Ovary (tissue), 9 donors: ENCODE results near the gene LRRC3. TPM values are rescaled to one million over a fixed set of nuclear protein-coding genes. Genes with fewer than 3 reads are reported as not detected.

Experiments
- DNase-seq, 5 donors: peaks; one replicate each; pipeline ENCODE4 v3.0.0-alpha.2; 2019 to 2020
- H3K27ac ChIP-seq, 2 donors: fragments of 200-600 bp; one replicate each; pipeline versions ENCODE4 v1.5.1 to v1.8.0; 2019 to 2022
- H3K27me3 ChIP-seq: fragments of 200-600 bp; one replicate; pipeline ENCODE4 v1.8.0; 2022
- H3K36me3 ChIP-seq: fragments of 200-600 bp; sonication (generic); one replicate; pipeline ENCODE4 v1.5.1; 2019
- H3K4me1 ChIP-seq: one replicate; pipeline ENCODE4 v1.8.1; 2013; ENCODE audit warnings: mild to moderate bottlenecking, moderate library complexity; ENCODE audit not compliant: insufficient read depth
- H3K4me3 ChIP-seq: fragments of 200-600 bp; sonication (generic); one replicate; pipeline ENCODE4 v1.5.1; 2017
- H3K9me3 ChIP-seq, 2 donors: fragments of 200-600 bp in 1 of 2; sonication (generic) in 1 of 2; one replicate each; pipeline versions ENCODE4 v1.5.1 to v1.8.1; 2013 to 2019; ENCODE audit warnings: mild to moderate bottlenecking in 1 of 2, moderate library complexity in 1 of 2
- EP300 ChIP-seq: sonication (generic); formaldehyde crosslinking; IDR thresholded peaks from one replicate; pipeline ENCODE4 v1.6.1; 2017; ENCODE audit warnings: antibody characterized with exemption
- POLR2A ChIP-seq: fragments of 450-650 bp; IDR thresholded peaks from one replicate; pipeline ENCODE4 v1.6.1; 2017; ENCODE audit warnings: antibody characterized with exemption, mild to moderate bottlenecking, moderate library complexity
- WGBS, 3 donors: extraction: QIAGEN DNeasy Blood & Tissue Kit in 1 of 3; methylation state at CpG; one replicate each; pipeline versions ENCODE4 v1.1.5 to v1.1.7; 2013 to 2017; 5-methylcytosine and 5-hydroxymethylcytosine counted together
- intact Hi-C, 4 donors: fragments of 100-400 bp; cut with DNase I; formaldehyde crosslinking; loops; one replicate each; pipeline versions ENCODE4 v1.11.0 to v1.15.1; 2022 to 2023
- polyA plus RNA-seq, 2 donors: library from polyadenylated mRNA; stranded (reverse); fragments of 200-250 nt in 1 of 2; fragments of 350-450 nt in 1 of 2; fragmentation: Illumina TruSeq in 1 of 2; extraction: RNeasy Lipid Tissue Mini Kit (QIAGEN cat#74804) in 1 of 2; gene quantifications; one replicate each; pipeline ENCODE4 v1.2.3, GENCODE V29; 2013 to 2014
- total RNA-seq, 7 donors: library from RNA; depleted of rRNA in 2 of 7; stranded (reverse); fragments of >200 nt in 2 of 7; fragmentation: NEBNext Ultra II Directional in 3 of 7; extraction: Animal tissue kit (Norgen Biotek cat#: 25700) in 3 of 7; gene quantifications; one replicate each; pipeline versions ENCODE4 v1.1.0 to v1.2.4, GENCODE V29; 2016 to 2023
- TF ChIP-seq, protein P1 (sequence below), 3 donors: fragments of 450-650 bp in 2 of 3; fragments of 200-600 bp in 1 of 3; IDR thresholded peaks; one replicate each; pipeline versions ENCODE4 v1.5.1 to v1.8.0; 2016 to 2022; ENCODE audit warnings: antibody characterized with exemption in 3 of 3, mild to moderate bottlenecking in 1 of 3
- donor health status: DM: no; HTN: no; CAD: no; lungs with moderate emphysema.
- donor health status: DM: no; HTN: no; CAD: no.
- donor health status: Bipolar disorder and iron deficiency.
- donor health status: DM: yes; HTN: yes; CAD: no.
- donor health status: DM: no; HTN: no; CAD: no.
- donor health status: DM: yes; HTN: yes; CAD: no.

The LRRC3 gene
- total and polyA plus RNA-seq, 9 donors = 2.4 to 6.8 (median 3.9) TPM

DNA sequence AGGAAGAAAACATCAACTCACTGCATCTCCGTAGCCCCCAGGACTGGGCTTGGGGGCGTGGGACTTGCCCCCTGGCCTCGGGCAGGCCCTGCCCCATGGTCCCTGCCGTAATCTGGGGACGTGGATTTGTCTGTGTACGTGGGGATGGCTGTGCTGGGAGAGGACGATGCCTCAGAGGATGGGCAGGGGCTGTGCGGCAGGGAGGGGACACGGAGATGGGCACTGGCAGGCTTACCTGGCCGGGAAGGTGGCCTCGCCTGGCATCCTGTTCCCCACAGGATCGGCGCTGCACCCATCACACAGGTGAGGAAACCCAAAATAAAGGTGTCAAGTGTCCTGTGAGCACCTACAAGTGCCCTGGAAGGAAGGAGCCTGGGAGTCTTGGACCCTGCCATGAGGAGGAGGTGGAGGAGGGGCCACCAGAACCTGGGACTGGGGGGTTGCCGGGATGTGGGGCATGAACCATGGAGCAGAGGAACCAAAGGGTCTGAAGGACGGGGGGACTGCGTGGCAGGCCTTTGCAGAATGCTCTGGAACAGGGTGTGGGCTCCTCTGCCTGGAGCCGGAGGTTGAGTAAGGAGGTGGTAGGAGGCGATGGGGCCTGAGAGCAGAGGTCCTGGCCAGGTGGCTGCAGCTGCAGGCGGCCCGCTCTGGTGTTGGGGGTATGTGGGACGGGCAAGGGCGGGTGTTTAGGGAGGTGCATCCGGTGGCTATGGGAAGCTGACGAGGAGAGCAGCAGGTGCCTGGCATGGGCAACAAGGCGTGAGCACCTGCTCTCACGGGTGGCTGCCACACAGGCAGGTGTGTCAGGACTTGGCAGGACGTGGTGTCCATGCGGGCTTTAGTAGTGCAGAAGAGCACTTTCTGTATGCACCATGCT, 27.8 kb upstream of the LRRC3 start:
- no peak overlapping the region for H3K4me3 ChIP-seq
- no peaks in the 10 kb centered on the region for H3K36me3 ChIP-seq
- no peaks in the 10 kb centered on the region for H3K27me3 ChIP-seq
- intact Hi-C loops = no loop called here
- TF ChIP-seq POLR2A (no peak), EP300 (no peak)
- TF ChIP-seq, protein P1, sequence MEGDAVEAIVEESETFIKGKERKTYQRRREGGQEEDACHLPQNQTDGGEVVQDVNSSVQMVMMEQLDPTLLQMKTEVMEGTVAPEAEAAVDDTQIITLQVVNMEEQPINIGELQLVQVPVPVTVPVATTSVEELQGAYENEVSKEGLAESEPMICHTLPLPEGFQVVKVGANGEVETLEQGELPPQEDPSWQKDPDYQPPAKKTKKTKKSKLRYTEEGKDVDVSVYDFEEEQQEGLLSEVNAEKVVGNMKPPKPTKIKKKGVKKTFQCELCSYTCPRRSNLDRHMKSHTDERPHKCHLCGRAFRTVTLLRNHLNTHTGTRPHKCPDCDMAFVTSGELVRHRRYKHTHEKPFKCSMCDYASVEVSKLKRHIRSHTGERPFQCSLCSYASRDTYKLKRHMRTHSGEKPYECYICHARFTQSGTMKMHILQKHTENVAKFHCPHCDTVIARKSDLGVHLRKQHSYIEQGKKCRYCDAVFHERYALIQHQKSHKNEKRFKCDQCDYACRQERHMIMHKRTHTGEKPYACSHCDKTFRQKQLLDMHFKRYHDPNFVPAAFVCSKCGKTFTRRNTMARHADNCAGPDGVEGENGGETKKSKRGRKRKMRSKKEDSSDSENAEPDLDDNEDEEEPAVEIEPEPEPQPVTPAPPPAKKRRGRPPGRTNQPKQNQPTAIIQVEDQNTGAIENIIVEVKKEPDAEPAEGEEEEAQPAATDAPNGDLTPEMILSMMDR (IDR thresholded peaks at IDR 0.05) = no peak
- WGBS, 3 donors = 83 to 89% (median 87%) methylated on average over 28 of the region's 28 CpGs
- H3K27ac ChIP-seq = no peak overlapping the region
- no peaks in the 10 kb centered on the region for H3K4me1 ChIP-seq
- no peaks in the 10 kb centered on the region for H3K9me3 ChIP-seq
- no peak for DNase-seq

DNA sequence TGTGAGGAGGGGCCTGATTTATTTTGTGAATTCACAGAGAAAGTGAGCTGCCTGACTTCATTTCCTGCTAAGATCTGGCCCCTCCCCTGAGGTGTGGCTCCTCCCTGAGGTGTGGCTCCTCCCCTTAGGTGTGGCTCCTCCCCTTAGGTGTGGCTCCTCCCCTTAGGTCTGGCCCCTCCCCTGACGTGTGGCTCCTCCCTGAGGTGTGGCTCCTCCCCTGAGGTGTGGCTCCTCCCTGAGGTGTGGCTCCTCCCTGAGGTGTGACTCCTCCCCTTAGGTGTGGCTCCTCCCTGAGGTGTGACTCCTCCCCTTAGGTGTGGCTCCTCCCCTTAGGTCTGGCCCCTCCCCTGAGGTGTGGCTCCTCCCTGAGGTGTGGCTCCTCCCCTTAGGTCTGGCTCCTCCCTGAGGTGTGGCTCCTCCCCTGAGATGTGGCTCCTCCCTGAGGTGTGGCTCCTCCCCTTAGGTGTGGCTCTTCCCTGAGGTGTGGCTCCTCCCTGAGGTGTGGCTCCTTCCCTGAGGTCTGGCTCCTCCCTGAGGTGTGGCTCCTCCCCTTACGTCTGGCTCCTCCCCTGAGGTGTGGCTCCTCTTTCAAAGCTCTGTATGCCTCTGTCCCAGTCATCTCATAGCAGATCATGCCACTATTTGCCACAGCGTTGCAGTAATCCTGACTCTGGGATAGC, 26.9 kb upstream of the LRRC3 start:
- TF ChIP-seq POLR2A (no peak), EP300 (no peak)
- TF ChIP-seq, protein P1 (IDR thresholded peaks at IDR 0.05) = no peak
- Histone ChIP-seq H3K4me3 (no peak overlapping the region), H3K9me3 (no peaks in the 10 kb centered on the region), H3K27me3 (no peaks in the 10 kb centered on the region), H3K27ac (no peak overlapping the region), H3K4me1 (no peaks in the 10 kb centered on the region), H3K36me3 (no peaks in the 10 kb centered on the region)
- peak in 1 of 5 donors; percentile 5 for DNase-seq
- WGBS, 3 donors = 44 to 46% (median 45%) methylated on average over 3 of the region's 3 CpGs
- intact Hi-C loops = no loop called here

DNA sequence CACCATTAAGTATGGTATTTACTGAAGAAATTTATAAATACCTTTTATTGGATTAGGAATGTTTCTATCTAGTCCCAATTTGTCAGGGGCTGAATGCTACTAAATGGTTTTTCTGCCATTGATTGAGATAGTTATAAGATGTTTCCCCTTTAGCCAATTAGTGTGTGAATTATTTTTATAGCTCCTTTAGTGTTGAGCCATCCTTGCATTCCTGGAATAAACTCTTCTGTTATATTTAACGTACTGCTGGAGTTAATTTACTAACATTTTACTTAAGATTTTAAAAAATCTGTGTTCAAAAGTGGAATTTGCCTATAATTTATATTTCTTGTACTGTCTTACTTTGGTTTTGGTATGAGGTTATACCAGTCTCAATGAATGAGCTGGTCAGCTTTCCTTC, 25.4 kb upstream of the LRRC3 start:
- intact Hi-C loops = no loop called here
- Histone ChIP-seq H3K27me3 (no peaks in the 10 kb centered on the region), H3K4me1 (no peaks in the 10 kb centered on the region), H3K27ac (no peak overlapping the region), H3K9me3 (no peaks in the 10 kb centered on the region), H3K36me3 (no peaks in the 10 kb centered on the region), H3K4me3 (no peak overlapping the region)
- TF ChIP-seq, protein P1 (IDR thresholded peaks at IDR 0.05) = no peak
- TF ChIP-seq EP300 (no peak), POLR2A (no peak)
- 75 to 81% (median 77%) methylated on average over 1 of the region's 1 CpG for WGBS, 3 donors
- DNase-seq = no peak

DNA sequence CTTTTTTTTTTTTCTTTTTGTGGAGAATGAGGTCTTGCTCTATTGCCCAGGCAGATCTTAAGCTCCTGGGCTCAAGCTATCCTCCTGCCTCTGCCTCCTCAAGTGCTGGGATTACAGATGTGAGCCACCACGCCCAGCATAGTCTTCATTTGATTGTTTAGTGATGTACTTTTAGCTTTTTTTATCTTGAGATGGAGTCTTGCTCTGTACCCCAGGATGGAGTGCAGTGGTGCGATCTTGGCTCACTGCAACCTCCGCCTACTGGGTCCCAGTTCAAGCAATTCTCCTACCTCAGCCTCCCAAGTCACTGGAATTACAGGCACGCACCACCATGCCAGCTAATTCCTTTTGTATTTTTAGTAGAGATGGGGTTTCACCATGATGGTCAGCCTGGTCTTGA, 24.0 kb upstream of the LRRC3 start:
- H3K36me3 ChIP-seq = no peaks in the 10 kb centered on the region
- no peak for TF ChIP-seq EP300
- TF ChIP-seq, protein P1 (IDR thresholded peaks at IDR 0.05) = no peak
- no peak for TF ChIP-seq POLR2A
- no peak overlapping the region for H3K4me3 ChIP-seq
- H3K9me3 ChIP-seq = no peaks in the 10 kb centered on the region
- no peaks in the 10 kb centered on the region for H3K27me3 ChIP-seq
- intact Hi-C loops = no loop called here
- no peaks in the 10 kb centered on the region for H3K4me1 ChIP-seq
- no peak overlapping the region for H3K27ac ChIP-seq
- WGBS, 3 donors = 87 to 91% (median 88%) methylated on average over 4 of the region's 4 CpGs
- DNase-seq = no peak
